Uterus (tissue), 2 donors: ENCODE measurements around the gene MTMR1.

Experiments
- POLR2A ChIP-seq, 2 donors: fragments of 450-650 bp; IDR thresholded peaks; one replicate each; pipeline ENCODE4 v1.6.1; 2016; ENCODE audit warnings: antibody characterized with exemption in 2 of 2, mild to moderate bottlenecking in 1 of 2, moderate library complexity in 1 of 2
- TF ChIP-seq, protein P1 (sequence below), 4 experiments: fragments of 200-600 bp in 2 of 4; fragments of 450-650 bp in 2 of 4; sonication (generic) in 2 of 4; IDR thresholded peaks; one replicate each; pipeline ENCODE4 v1.5.1; 2016 to 2019; ENCODE audit warnings: antibody characterized with exemption in 4 of 4, mild to moderate bottlenecking in 2 of 4, moderate library complexity in 1 of 4

DNA sequence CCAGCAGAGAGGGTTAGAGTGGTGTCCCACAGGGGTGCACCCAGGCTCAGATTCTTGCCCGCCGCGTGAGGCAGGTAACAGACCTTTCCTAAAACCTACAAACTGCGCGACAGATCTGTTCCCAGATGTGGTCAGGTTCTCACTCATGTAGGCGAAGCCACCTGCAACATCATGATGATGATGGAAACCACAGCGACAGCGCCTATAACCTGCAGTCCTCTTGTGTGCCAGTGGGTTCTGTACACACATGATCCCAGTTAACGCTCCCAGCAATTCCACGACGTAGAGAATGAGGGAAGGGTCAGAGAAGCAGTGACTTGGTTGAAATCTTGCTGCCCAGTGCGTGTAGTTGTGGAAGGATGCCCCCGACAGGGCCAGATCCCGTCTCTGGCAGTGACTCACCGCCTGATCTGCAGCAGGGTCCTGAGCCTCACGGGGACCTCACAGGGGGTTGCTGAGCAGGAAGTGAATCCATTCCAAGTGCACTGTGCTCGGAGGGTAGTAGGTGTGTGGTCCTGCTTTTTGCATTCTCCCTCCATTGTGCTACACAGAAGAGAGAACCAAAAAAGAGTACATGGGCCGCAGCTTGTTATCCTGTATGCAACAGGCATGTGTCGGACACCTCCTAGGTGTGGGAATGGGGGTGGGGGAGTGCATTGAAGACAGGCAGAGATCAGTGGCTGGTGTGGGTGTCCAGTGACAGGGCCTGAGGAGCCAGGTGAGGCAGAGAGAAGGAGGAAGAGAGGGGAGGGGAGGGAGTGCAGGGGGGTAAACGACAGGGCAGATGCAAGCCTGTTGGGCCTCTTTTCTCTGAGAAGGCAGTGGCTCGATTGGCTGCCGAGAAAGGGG lies 66.6 kb downstream of the MTMR1 start:
- TF ChIP-seq, protein P1, sequence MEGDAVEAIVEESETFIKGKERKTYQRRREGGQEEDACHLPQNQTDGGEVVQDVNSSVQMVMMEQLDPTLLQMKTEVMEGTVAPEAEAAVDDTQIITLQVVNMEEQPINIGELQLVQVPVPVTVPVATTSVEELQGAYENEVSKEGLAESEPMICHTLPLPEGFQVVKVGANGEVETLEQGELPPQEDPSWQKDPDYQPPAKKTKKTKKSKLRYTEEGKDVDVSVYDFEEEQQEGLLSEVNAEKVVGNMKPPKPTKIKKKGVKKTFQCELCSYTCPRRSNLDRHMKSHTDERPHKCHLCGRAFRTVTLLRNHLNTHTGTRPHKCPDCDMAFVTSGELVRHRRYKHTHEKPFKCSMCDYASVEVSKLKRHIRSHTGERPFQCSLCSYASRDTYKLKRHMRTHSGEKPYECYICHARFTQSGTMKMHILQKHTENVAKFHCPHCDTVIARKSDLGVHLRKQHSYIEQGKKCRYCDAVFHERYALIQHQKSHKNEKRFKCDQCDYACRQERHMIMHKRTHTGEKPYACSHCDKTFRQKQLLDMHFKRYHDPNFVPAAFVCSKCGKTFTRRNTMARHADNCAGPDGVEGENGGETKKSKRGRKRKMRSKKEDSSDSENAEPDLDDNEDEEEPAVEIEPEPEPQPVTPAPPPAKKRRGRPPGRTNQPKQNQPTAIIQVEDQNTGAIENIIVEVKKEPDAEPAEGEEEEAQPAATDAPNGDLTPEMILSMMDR (IDR thresholded peaks at IDR 0.05), result no peak
- TF ChIP-seq POLR2A (IDR thresholded peaks at IDR 0.05), result no peak
